M059J (cell line): ENCODE results near the gene INAFM1. TPM values are rescaled to one million over a fixed set of nuclear protein-coding genes. Genes with fewer than 3 reads are reported as not detected.

ENCODE experiments used
- DNase-seq: peaks from one replicate; pipeline ENCODE4 v3.0.0-alpha.2; 2012; ENCODE audit warnings: low read depth
- total RNA-seq: library from RNA; depleted of rRNA; stranded (reverse); fragments of >200 nt; shearing (Covaris generic); gene quantifications from 2 replicates; pipeline ENCODE4 v1.2.3, GENCODE V29; 2014; rRNA removed

INAFM1 gene
- total RNA-seq: 1.9 and 6.0 TPM in 2 replicates

DNA sequence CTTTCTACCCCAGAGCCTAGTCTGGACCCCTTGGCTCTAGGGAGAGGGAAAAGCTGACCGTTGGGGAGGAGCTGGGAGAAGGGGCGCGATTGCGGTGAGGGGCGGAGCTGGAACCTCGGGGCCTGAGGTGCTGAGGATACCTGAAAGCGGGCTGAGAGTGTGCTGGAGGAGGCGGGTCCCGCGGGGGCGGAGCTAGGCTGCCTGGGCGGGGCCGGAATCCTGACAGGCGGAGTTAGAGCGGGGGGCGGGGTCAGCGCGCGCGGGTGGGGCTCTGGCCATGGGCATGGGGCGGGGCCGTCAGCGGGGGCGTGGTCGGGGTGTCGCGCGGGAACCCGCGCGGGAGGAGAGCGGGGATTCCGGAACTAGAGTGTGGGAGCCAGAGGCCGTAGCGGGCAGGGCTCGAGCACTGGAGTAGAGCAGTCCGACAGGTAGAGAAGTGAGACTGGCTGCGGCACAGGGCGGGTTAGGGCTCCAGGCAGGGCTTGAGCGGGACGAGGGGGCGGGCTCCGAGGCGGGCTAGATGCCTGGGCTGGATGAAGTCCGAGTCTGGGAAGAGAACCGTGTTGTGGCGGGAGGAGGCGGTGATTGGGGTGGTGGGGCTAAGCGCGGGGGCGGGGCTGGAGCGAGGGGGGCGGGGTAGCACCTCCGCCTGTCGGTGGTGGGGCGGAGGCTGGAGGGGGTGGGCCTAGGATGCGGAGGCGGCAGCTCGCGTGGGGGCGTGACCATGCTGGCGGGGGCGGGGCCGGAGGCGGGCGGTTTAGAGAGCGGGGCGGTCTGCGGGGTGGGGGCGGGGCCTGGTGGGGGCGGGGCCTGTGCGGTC, at the start of gene INAFM1:
Gene INAFM1 (plus strand): TSS at position 815 of the 820 bp plus-strand sequence. CDS start 35 bp downstream, outside the sequence.
- DNase-seq: peak; percentile 93

DNA sequence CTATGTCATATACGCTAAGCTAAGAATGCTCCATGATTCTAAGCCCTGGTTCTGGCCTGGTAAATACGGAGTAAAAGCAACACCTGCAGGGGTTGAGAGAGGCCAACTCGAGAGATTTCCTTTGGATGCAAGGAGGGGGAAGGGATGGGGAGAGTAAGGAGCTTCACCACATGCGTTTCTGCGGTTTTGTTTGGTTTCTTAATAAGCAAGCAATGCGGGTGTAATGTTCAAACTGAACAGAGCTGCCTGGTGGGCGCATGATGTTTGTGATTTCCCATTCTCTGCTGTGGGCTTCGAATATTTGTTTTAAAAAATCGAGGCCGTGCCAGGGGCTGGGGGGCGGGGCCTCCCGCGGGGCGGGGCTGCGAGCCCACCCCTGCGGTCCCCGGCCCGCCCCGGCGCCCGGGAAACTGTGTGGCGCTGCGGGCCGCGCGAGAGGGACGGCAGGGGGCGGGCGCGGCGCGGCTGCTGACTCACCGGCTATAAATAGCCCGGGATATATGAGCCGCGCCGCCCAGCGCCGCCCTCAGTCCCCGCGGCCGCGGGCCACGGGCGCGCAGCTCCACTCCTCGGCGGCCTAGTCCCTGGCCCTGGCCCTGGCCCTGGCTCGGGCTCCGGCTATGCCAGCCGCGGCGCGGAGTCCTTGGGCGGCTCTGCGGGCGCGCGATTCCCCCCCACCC, 48.8 kb upstream of the INAFM1 start:
- peak; percentile 82 for DNase-seq

DNA sequence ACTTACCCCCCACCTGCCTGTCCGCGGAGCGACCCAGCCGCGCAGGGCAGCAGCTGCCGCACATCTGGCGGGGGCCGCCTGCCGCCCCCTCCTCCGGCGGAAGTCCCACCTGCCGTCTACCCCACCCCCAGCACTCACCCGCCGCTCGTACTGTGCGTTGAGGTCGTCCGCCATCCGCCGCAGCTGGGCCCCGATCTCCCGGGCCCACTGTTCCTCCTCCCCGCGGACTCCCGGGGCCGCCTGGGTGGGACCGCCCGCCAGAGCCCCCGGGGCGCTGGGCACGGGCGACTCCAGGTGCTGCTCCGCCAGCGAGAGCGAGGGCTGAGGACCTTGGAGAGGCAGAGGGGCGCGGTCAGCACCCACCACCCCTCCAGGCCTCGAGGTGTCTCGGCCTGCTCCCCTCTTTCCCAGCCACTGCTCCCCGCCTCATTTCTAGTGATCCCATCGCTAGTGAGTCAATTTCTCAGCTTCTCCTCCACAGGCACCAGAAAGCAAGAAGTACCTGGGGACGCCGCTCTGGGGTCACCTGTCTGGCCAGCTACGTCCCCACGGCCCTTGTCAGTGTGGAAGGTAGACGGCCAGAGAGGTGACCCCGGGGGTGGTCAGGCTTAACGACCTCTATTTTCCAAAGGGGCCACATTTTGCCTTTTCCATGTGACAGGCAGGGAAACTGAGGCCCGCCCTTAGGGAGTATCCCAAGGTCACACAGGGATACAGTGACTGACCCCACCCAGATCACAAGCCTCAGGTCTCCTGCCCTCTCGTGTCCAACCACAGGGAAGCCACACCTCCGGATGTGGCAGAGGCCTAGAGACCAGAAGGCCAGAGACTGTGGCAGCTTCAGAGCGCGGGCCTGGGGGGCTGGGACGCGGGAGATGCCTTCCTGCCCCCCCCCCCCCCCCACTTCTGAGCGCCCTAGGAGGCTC, 48.0 kb upstream of the INAFM1 start:
- DNase-seq: peak; percentile 91

DNA sequence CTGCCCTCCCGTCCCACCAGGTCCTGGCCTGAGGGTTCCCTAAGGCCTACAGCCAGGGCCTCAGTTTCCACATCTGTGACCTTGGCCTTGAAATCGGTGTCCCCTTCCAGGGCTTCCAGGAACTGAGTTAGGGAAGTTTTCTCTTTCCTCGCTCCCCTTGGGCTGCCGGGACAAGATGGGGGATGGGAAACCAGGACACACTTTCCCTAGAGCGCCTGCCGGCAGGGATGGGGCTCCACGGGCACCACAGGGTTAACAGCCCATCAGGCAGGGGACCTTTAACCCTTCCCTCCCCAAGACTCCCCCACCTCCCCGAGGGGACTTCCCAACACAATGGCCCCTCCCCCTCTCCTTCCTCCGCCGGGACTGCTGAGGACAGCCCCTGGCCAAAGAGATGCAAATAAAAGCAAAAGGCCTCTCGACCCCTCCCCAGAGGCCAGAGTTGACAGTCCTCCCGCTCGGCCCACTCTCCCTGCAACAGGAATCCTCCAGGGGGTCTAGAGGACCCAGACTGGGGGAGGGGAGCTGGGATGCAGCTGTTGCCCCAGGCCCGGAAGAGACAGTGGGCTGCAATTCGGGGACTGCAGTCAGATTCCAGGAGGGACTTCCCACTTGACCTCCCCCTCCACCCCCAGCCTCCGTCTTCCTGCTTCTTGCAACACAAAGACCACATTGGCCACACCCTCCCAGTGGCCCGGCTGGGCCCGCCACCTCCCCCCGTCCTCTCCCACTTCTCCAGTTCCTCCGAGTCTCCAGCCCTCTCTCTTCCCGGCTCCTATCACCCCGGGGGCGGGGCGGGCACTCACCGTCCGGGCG, 47.1 kb upstream of the INAFM1 start:
- peak; percentile 97 for DNase-seq

DNA sequence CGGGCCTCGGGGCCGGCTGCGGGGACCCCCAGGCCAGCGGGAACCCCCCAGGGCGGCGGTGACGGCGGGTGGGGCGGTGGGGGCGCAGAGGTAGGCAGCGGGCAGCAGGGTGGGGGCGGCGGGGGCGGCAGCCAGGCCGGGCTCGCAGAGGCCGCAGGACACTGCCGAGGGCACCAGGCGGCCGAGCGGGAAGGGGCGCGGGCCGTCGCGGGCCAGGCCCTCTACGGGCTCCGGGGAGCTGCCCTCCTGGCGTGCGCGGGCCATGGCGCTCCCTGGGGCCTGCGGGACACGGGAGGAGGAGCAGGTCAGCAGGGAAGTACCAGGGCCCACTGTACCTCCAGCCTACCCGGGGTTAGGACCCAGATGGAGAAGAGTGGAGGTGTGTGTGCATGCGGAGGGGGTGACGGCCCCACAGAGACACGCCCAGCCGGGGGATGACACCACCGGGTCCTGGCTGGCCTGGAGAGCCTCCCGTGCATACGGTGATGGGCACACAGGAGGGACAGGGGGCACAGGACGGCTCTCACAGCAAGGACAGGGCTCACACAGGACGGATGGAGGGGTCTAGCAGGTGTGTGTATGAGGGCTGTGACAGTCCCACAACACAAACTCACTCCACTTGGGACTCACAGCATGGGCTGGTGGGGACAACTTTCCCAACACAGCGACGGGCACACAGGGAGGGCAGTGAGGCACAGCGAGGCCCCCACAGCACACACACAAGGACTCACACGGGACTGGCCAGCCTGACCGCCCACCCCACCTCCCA, 46.3 kb upstream of the INAFM1 start:
- peak; percentile 75 for DNase-seq

DNA sequence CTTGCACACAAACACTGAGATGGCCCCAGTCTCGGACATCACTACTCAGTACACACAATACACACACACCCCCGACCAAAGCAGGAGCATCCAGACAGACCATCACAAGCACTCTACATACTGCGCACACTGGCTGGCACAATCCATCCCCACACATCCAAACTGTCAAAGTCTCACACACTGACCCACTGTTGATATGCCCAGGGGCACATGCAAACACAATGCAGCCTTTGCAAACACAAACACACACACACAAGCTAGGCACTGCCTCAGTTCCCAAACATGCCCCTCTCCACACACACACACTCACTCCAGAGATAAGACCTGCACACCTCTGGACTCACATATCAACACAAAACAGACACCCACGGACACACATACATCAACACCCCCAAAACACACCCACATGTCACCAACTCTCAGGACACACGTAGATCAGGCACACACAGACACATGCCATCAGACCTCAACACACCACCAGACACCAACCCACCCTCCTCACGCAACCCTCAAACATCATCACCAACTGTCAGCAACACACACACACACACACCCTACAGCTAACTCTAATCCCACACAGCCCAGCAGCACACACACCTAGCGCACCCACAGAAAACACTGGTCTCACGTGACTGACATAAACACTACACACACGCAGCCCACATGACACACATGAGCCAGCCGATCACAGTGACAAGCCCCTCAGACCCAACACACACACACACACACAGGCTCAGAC, 45.6 kb upstream of the INAFM1 start:
- peak; percentile 47 for DNase-seq

DNA sequence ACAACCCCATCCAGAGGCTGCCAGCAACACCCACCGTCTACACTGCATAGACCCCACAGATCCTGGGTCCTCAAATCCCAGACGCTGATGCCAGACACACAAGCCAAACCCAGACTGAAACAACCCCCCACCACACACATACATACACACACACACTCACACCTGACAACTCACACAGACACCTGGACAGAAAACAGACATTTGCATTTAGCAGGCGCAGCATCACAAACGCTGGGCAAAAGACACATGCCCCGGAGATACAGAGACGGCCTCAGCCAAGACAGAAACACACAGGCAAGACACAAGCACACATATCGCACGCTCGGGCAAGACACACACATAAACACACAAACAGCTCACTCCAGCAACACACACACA, 45.0 kb upstream of the INAFM1 start:
- no peak for DNase-seq

DNA sequence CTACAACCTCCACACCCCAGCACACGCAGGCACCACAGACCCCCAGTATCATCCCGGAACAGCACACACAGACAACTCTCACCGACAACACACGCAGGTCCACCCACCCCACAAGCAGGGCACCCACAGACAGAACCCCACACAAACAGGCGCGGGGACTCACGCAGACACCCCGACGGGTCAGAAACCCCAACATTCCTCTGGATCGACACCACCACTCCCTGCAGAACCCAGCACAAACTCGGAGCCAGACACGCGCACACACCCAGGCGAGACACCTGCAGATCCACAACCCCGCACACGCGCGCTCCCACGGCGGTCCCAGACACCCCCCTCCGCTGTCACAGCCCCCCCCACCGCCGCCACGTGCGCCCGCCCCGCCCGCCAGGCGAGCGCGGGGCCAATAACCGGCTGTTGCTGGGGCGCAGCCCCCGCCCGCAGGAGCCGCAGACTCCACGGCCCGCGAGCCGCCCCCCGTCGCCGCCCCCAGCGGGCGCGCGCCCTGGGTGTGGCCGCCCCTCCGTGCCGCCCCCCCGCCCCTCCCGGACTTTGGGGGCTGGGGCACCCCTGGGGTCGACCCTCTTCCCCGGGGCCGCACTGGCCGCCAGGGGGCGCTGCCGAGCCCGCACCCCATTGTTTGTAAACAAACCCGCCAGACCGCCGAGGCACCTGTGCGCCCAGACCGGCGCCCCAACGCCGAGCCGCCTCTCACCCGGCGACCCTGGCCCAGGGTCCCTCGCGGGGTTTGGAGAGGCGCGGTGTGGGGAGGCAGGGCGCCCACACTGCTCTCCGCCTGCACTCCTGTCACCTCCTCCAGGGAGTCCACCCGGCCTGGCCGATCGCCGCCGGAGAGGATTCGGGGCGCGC, 44.4 kb upstream of the INAFM1 start:
- peak; percentile 38 for DNase-seq

DNA sequence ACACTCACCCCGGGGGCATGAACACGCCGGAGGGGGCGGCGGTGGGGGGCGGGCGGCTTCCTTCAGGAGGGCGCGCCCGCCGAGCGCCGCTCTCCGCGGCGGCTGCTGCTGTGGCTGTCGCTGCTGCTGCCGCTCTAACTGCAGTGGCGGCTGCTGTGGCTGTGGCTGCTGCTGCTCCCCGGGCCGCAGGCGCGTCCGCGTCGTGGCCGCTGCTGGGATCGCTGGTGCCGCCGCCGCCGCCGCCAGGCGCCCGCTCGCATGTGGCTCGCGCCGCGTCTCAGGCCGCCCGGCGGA, 43.8 kb upstream of the INAFM1 start, which contains the start of gene BBC3:
Gene BBC3 (minus strand): TSS at position 279 of the 294 bp plus-strand sequence. CDS start 2,768 bp downstream, outside the sequence.
- DNase-seq: no peak

DNA sequence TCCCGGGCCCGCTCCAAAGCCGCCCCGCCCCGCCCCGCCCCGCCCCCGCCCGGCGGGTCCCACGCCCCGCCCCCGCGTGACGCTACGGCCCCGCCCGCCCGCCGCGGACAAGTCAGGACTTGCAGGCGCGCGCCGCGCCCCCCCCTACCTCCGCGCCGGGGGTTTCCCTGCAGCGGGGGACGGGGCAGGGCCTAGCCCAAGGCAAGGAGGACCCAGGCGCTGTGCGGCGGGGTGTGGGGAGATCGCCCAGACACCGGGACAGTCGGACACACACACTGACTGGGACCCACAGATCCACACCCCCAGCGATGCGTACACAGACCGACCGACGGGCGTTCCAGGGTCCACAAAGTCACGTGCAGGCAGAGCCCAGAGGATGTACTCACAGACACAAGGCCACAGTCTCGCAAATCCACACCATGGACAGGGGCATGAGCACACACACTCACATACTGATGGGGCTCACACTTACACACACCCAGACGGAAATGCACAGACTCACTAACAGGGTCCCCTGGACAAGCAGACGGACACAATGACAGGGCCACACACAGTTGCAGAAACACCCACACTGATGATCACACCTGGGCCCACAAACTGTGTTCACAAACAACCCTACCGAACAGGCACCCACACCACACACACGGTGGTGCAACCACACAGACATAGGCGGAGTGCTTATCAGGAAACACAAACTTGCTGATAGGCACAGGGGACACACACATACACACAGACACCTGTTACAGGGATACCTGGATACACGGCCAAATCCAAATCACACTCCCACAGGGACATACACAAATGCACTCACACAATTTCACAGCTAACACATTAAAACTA, 43.2 kb upstream of the INAFM1 start:
- peak; percentile 75 for DNase-seq

DNA sequence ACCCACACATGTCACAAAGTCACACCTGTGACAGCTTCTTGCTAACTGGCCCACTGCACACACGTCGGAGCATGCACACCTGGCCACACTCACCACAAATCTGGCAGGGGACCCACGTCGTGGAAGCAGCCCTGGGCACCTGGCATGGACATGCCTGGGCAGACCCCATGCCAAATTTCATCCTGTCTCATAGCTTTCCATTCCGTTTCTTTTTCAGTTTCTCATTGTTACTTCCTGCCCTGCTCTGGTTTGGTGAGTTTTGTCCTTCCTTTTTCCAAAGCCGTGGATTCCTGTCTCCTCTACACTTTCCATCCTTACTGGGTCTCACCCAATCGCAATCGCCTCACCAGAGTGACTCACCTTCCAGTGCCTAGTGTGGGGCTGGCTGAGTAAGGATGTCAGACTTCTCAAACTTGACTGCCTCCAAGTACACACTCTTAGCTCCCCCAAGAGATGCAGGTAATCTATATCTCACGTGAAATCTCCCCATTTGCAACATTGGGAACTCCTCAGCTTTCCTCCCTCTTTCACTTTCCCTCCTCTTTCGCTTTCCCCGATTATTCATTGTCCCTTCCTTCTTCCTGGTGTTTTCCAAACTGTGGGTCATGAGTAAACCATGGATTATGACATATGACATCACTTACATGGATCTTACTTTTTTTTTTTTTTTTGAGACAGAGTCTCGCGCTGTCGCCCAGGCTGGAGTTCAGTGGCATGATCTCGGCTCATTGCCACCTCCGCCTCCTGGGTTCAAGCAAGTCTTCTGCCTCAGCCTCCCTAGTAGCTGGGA, 42.1 kb upstream of the INAFM1 start:
- DNase-seq: peak; percentile 86

DNA sequence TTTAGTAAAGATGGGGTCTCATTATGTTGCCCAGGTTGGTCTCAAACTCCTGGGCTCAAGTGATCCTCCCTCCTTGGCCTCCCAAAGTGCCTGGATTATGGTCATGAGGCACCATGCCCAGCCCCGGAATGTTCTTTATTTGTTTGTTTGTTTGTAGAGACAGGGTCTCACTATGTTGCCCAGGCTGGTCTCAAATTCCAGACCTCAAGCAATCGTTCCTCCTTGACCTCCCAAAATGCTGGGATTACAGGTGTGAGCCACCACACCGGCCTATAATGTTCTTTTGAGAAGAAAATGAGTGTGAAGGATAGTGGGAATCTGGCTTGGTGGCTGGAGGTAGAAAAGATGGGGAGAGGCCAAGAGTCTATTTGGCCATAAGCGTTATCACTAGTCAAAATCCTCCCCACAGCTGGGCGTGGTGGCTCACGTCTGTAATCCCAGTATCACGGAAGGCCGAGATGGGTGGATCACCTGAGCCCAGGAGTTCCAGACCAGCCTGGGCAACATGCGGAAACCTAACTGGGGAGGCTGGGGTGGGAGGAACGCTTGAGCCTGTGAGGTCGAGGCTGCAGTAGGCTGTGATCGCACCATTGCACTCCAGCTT, 38.5 kb upstream of the INAFM1 start:
- no peak for DNase-seq

DNA sequence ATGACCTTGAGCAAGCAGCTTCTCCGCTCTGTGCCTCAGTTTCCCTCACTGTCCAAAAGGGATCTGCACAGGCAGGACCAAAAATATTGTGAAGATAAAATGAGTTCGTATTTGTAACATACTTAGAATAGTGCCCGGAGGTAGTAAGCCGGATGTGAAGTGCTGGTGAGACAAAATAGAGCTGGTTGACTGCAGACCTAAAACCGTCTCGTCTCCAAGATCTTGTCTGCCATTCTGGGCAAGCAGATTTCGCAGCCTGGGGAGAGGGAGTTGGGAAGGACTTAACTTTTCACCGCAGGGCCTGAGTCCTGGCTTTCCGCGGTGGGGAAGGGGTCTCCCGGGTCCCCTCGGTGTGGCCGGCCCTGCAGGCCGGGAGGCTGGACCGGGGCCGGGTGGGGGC, 35.5 kb upstream of the INAFM1 start:
- DNase-seq: peak; percentile 32

DNA sequence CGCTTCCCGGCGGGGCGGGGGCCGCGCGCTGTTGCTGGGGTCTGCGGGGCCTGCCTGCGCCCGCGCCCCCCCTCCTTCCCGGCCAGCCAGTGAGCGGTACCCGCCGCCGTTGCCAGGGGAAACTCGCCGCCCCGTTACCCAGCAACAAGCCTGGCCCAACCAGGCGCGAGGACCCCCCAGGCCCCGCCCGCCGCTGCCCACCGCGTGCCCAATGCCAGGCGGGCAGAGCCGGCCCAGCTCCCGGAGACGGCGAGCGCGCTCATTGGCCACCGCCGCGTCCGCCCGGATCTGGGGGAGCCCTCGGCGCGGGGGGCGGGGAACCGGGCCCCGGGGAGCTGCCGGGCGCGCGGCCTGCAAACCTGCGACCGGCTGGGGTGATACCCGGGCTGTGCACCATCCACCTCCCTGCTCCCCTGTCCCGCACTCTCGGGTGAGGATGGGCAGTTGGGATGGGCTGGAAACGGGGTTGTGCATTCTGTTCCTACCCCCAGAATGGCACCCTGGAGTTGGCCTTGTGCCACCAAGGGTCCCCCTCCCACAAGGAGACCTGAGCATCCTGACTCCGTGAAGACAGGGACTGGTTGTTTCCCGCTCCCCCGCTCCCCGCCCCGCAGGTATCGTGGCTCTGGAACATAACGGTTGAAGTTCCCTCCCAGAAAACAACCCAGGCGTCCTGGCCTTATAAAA, 34.9 kb upstream of the INAFM1 start:
- DNase-seq: peak; percentile 71

DNA sequence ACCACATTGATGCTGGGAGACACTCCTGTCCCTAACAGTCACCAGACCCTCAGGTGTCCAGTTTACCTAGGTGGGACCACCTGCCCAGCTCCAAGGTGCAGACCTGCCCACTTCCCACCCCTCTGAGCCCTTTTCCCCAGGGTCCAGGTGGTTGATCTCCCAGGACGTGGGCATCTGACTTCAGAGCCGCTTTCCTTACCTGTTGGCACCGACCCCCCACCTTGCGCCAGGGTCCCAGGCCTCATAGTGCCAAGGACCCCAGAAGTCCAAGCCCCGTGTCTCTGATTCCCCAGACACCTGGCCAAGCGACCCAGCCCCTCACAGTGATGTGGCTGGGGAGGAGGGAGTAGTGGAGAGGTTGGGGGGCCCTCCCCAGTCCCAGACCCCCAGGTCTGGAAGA, 34.1 kb upstream of the INAFM1 start:
- no peak for DNase-seq
